ENCODE measurements around the gene SIK2.
A peak's percentile ranks its signal among the peaks of the same experiment; 100 is the strongest.

SIK2 gene

GRCh38 chr11:111633248-111633647, 31.0 kb downstream of the SIK2 start:
- H3K4me3 ChIP-seq (ENCODE audit: low read length), result no peak overlapping the region
- TF ChIP-seq CTCF (conservative IDR thresholded peaks at IDR 0.05; ENCODE audit: low read length), result no peak
- no peak for DNase-seq (ENCODE audit: low read depth)

GRCh38 chr11:111633756-111634362, 31.6 kb downstream of the SIK2 start:
- DNase-seq (ENCODE audit: low read depth), result peak; percentile 34
- H3K4me3 ChIP-seq (ENCODE audit: low read length), result no peak overlapping the region
- no peak for TF ChIP-seq CTCF (conservative IDR thresholded peaks at IDR 0.05; ENCODE audit: low read length)

DNA sequence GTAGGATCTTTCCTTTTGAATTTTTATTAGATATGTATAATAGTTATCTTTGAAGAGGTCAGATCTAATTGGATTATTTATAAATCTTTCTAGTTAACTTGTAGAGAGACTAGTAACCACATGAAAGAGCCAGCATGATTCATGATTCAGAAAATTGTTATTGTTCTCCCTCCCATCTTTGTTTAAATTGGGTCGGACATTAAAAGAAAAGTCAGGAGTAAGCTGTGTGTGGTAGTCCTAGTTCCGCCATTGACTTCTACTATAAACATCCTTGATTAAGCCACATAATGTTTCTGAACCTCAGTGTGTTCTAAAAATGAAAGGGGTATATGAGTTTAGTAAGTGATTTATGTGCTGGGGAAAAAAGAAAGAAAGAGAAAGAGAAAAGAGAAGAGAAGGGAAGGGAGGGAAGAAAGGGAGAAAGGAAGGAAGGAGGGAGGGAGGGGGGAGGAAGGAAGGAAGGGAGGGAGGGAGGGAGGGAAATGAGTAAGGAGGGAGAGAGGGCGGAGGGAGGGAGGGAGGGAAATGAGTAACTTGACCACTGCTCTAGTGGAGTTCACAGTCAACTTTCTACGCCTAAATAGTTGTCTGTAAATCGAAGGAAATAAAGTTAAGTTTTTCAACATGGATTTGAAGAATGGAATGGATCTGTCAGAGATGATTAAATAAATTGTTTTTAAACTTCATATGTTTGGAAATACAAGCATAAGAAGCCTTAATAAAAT, 32.9 kb downstream of the SIK2 start:
- H3K4me3 ChIP-seq (ENCODE audit: low read length), result no peak overlapping the region
- no peak for TF ChIP-seq CTCF (conservative IDR thresholded peaks at IDR 0.05; ENCODE audit: low read length)
- peak; percentile 33 for DNase-seq (ENCODE audit: low read depth)

DNA sequence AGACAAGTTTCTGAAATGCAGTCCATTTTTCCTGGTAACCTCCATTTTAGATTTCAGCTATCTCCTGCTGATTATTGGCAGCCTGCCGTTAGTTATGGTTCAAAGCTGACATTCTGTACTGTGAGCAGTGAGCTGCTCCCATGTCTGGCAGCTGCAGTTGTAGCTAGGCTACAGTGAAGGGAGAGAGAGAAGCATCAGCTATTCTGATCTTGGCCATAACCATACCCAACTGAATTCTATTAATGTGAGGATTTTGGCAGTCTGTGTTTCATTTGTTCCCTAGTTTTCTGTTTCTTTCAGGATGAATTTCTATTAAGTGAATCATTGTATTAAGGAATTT, 33.4 kb downstream of the SIK2 start:
- TF ChIP-seq CTCF (conservative IDR thresholded peaks at IDR 0.05; ENCODE audit: low read length), result no peak
- DNase-seq (ENCODE audit: low read depth), result peak; percentile 76
- H3K4me3 ChIP-seq (ENCODE audit: low read length), result no peak overlapping the region

- TF ChIP-seq CTCF (conservative IDR thresholded peaks at IDR 0.05; ENCODE audit: low read length), result no peak
- no peak for DNase-seq (ENCODE audit: low read depth)
- H3K4me3 ChIP-seq (ENCODE audit: low read length), result no peak overlapping the region
These were observed 35.6 kb downstream of the SIK2 start for GRCh38 chr11:111637885-111638284.

GRCh38 chr11:111639226-111639925, 37.1 kb downstream of the SIK2 start:
- no peak for TF ChIP-seq CTCF (conservative IDR thresholded peaks at IDR 0.05; ENCODE audit: low read length)
- no peak overlapping the region for H3K4me3 ChIP-seq (ENCODE audit: low read length)
- DNase-seq (ENCODE audit: low read depth), result no peak

All from AG10803 (cell line).